HG03196 (cell line): ENCODE measurements around the gene C2orf49.

Experiments
- ATAC-seq: cut with Tn5 transposase; IDR thresholded peaks from one replicate; pipeline ENCODE4 v1.9.1; 2021; ENCODE audit not compliant: unreplicated experiment

C2orf49 gene

DNA sequence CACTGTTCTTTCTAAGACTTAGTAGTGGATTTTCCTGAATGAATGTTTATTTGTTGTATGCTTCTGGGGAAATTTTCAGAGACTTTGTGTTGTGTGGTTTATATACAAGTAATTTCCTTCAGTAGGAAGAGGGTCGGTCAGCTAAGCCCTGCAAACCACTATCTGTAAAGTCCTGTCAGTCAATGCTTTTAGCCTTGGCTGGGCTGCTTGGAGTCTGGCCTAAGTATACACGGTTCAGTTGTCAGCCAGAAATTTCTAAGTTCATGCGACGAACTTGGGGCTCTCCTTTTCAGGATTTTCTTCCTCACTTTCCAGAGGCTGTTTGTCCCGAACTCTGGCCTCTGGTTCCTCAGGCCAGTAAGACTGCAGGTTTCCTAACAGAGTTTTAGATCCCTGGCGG, 21.3 kb downstream of the C2orf49 start:
- ATAC-seq: no peak

DNA sequence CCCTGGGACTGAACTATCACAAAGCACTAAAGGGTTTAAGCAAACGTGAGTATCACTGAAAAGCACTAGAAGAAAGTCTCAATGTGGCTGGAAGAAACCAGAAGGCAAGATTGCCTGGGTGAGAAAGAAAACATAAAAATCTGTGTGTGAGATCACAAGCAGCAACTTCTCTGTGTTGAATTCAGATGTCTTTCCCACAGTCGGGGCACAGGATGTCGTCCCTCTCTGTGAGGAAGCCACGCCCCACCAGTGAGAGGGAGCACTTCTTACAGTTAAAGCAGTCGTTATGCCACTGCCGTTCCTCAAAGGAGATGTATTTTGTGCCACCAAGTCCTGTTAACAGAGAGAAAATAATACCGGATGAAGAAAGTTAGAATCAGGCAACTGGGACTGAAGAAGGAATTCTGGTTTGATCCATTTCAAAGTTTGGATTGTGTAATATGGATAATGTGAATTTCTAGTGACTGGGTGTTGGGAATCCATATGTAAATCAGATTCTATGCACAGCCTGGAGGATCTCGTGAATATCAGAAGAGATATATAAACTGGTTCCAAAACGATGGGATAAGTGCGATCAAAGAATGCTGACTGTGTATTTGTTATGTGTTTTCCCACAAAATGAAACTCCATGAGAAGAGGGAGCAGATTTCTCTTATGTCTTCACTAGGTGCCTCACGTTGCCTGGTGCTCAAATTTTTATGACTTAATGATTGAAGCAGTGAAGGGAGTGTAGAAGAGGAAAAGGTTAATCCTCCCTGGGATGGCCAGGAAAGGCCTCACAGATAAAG, 24.0 kb downstream of the C2orf49 start:
- ATAC-seq: no peak

DNA sequence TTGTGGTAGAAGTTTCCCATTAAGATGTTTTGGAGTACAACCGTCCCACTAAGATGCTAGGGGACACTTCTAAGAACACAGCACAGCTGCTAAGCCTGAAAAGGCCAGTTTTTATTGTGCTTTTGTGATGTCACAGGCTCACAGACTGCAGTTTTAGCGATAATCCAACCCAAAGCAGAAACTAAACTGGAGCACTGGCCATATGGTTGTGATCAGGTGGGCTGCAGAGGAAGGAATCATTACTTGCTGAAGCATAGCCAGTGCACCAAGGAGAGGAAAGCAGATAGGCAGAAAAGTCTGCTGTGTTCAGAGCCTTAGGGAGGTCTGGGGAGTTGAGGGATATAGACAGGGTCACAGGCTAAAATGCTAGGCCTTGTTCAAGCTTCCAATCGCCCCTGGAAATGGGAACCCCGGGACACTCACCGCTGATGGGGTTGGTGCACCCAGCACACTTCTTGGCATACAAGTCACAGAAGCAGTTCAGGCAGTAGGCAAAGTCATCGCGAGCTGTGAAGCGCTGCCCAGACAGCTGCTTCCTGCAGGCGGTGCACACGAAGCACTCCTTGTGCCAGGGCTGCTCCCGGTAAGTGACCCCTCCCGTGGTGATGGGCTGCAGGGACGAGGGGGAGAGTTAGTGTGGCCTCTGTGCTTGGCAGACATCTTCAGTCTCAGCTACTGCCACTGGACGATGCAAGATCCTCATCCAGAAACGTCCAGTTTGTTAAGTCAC, 25.7 kb downstream of the C2orf49 start:
- no peak for ATAC-seq

DNA sequence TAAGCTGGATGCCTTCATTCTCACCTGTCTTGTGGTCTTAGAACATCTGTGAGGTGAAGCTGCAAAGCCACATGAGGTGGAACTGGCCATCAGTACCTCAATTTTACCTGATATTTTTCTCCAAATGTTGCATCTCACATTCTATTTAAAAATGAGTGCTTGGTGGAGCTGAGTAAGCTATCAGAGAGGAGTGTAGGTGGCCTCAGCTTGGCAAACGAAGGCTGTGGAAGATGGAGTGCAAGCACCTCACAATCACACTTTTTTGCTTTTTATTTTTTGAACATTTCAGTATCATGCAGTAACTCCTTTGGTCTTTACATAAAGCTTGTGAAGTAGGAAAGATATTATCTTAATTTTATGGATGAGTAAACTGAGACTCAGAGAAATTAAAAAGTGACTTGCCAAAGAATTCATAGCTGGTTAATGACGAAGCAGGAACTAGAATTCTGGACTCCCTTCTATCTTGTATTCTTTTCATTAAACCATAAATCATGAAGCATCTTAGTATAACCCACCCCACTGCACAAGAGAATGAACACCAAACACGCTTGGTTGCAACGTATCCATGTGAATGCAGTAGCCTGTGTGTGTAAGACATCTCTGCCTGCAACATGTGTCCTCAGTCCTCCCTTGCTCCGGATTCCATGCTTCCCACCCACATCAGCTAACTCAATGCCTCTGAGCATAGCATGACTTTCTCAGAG, 27.2 kb downstream of the C2orf49 start:
- ATAC-seq: no peak

DNA sequence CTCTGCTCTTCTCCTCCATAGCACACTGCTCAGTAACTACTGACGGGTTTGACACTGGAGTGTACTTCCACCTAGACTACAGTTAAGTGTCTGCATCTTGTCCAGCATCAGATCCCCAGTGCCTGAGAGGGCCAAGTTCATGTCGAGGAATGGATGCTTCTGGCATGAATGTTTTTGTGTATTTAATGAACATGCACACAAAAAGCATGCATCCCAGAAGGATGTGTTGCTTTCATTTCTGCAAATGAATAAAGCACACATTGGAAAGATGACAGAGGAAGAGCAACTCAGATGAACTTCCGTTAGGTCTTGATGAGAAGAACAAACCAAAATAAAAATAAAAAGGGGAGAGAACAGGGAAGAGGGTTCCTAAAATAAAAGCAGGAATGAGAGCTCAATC, 27.9 kb downstream of the C2orf49 start:
- no peak for ATAC-seq

DNA sequence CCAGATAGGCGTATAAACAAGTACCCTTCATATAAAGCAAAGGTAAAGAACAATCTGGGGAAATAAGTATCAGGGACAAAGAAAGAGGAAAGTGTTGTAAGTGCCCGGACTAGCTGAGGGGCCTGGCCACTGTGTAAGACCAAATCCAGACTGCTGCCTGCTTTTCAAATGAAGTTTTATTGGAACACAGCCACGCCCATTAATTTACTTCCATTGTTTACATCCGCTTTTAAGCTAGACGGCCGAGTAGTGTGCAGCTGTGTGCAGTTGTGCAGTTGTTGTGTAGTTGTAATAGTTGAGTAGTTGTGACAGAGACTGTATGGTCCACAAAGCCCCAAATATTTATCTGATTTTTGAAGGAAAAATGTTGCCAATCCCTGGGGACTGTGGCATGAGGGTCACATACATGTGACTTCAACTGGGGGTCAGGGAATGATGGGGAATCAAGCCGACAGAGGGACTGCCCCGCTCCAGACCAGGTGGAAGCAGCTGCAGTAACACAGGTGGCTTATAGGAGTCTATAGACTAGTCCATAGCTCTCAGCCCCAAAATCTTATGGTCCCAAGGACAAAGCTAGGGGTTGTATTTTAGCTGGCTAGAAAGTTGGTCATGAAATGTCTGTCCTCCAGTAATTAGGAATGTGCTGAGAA, 31.5 kb downstream of the C2orf49 start:
- ATAC-seq: no peak

DNA sequence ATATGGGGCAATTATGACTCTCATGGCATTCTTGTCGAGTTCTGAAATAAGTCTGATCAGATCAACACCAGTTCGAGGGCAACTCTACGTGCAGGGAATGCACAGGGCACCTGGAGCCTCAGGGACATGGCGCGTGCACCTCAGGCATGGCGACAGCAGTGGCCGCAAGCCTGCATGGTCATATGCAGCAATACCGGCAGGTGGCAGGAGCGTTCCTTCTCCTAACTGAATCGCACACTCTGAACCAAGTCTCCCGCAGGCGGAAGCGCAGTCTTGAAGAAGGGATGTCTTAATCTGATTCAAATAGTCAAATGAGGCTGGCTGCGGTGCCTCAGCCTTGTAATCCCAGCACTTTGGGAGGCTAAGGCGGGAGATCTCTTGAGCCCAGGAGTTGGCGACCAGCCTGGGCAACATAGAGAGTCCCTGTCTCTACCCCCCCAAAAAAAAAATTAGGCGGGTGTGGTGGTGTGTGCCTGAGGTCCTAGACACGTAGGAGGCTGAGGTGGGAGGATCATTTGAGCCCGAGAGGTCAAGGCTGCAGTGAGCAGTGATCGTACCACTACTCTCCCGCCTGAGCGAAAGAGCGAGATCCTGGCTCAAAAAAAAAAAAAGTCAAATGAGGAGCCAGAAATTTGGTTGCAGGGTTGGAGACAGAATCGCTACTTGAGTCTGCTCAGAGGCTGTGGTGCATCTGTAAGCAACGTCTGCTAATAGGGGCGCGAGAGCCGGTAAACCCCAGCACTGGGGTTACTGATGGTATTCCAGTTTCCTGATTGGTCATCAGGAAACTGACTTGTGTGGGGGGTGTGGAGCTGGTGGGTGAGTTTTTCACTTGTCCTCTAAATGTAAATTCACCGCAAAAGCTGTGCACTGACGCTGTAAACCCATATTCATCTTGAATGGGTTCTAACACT, 32.7 kb downstream of the C2orf49 start:
- peak; percentile 94 for ATAC-seq

DNA sequence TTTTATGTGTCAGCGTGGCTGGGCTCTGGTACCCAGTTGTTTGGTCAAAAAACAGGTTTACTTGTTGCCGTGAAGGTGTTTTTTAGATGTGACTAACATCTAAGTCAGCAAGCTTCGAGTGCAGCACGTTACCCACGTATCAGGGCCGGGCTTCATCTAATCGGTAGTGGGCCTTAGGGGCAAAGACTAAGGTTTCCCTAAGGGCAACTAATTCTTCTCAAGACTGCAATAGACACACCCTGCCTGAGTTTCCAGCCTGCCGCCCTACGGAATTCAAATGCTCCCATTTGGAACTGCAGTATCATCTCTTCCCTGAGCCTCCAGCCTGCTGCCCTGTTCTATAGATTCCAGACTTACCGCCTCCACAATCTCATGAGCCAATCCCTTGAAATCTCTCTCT, 33.8 kb downstream of the C2orf49 start:
- ATAC-seq: no peak

DNA sequence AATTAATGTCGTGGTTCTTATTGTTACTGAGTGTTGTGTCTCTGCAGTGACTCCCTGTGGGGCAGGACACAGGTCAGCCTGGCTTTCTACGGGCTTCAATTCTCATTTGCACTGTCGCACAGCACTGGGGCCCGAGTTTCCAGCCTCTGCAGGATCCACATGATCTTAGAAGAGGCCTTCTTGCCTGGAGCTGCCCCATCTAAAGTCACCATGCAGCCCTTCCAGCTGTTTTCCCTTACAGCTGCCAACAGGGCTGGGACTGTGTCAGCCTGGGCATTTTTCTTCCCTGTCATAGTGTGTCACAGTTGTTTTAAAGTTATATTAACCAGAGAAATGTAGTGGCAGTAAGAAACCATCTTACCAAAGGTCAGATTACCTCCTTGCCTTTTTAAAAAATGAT, 34.5 kb downstream of the C2orf49 start:
- no peak for ATAC-seq

DNA sequence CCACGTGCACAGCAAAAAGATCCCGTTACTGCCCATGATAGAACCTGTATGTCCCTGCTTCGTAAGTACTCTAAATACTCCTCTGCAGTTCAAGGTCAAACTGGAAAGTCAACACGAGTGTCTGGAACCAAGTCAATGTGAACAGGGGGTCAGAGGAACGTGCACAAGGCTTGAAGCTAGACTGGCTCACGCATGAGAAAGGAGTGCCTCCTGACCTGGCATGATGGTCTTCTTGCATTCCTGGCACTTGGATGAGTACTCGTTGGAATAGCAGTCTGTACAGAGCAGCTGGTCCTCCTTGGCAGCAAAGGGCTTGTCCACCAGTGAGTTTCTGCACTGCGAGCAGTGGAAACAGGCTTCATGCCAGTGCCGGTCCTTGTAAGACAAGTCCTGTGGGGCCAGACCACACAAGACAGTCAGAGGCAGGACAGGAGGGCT, 36.0 kb downstream of the C2orf49 start:
- peak; percentile 7 for ATAC-seq

DNA sequence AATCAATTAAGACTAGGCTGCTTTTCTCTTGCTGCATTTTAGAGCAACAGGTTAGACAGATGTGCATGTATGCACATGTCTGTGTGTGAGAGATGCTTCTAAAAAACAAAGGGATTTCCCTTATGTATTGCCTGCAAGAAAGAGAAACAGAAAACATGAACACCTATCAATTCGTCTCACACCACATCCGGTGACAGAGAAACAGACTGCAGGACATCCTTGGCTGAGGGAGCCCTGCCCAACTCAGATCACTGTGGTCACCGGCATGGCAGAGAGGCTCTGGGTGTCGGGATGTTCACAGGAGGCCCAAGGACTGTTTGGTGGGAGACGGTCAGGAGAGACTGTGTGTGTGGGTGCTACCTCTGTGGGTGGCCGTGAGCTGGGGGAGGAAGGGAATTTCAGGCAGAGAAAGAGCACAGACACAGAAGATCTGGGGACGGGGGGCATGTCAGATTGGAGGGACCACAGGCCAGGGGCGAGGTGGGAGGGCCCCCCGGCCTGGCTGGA, 36.6 kb downstream of the C2orf49 start:
- ATAC-seq: peak; percentile 78

DNA sequence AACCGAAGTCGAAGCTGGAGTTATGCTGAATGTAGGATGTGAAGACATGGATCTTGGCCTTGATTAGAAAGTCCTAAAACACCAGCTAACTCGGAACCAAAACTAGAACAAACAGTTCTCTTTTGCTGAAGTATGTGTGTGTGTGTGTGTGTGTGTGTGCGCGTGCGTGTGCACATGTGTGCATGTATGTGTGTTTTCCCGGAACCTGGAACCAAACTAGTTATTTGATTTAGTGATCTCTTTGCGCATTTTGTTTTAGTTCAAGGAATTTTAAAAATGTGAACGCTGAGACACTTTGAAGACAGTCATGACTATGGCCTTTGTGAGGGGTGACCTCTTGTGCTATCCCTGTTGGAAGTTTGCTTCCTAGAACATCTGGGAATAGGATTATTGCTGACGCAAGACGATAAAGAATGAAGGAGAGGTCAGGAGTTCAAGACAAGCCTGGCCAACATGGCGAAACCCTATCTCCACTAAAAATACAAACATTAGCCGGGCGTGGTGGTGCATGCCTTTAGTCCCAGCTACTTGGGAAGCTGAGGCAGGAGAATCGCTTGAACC, 37.7 kb downstream of the C2orf49 start:
- no peak for ATAC-seq

DNA sequence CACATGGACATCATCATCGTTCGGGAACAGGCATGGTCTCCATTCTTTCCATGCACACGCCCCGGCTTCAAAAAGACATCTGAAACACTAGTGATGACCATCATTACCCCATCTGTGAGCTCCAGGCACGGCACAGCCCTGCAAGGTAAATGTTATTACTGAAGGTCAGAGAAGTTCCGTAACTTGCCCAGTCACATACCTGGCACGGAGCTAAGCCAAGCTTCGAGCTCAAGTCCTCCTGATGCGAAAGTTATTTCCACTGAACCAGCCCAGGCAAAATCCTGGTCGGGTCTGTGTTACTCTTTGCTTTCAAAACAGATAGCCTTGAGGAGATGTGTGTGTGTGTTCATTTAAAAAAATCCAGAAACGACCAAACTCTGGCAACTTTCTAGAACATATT, 38.7 kb downstream of the C2orf49 start:
- ATAC-seq: no peak

DNA sequence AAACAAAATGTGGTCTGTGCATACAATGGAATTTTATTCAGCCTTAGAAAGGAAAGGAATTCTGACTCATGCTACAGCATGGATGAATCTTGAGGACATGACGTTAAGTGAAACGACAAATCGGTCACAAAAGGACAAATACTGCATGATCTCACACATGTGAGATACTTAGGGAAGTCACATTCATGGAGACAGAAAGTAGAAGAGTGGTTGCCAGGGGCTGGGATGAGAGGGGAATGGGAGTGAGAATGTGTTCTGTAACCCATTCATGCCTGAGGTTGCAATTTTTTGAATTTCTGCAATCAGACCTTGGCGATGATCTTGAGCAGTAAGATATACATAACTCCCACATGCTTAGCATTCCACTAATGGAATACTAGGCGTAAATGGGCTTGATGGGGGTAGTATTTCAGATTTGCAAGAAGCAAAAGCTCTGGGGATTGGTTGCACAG, 39.5 kb downstream of the C2orf49 start:
- ATAC-seq: no peak

DNA sequence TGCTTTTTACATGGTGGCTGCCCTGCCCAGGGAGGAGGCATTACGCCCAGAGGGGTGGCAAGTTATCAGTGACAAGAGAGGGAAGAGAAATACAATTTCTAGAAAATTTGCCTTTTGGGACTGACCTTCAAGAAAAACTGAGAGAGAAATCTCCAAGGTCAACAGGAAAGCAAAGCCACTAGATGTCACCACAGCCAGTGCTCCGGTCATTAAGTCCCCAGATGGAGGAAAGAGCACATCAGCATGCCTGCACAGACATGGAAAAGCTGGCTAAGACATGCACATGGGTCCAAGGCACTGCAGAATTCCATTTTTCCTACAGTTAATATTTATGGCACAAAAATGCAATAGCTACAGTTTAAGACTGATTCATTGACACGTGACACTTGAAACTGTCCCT, 40.5 kb downstream of the C2orf49 start:
- ATAC-seq: no peak

DNA sequence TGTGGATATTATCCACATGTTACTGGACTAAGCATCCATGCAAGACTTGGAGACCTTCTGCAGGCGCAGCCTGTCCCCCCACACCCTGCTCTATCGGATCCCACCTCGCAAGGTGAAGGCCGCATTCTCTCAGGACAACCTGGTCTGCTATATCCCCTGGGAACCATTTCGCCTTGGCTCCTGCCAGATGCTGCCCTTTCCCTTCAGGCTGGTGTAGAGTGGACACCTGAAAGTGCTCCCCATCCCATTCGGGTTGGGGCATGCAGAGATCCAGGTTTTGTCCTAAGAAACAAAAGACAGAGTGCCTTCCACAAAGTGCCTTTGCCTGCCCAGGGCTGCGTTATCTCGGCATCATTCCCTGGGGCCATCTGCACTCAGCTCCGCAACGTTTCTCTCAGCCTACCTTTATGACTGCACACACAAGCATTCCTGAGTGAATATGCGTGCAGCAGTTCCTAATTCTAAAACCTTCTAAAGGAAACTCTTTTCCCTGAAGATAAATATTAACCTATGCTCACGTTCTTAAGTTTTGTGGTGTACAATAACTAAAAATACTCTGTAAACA, 41.0 kb downstream of the C2orf49 start:
- no peak for ATAC-seq

DNA sequence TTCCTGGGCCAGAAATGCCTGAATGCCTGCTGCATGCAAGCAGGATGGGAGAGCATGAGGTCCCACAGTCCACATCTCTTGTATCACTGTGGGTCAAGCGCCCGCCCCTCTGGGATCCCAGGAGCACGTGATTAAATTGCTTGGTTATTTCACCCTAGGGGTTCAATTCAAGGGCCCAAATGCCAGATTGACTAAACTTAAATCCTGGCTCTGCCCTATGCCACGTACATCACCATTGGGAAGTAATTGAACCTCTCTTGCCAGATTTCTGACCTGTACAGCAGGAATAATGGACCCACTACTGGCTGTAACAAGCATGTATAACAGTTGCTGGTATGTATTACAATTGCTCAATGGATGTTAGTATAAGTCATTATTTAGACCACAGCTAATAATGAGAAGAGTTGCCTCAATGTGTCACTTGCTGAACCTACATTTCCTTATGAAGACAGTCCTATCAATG, 41.6 kb downstream of the C2orf49 start:
- no peak for ATAC-seq

DNA sequence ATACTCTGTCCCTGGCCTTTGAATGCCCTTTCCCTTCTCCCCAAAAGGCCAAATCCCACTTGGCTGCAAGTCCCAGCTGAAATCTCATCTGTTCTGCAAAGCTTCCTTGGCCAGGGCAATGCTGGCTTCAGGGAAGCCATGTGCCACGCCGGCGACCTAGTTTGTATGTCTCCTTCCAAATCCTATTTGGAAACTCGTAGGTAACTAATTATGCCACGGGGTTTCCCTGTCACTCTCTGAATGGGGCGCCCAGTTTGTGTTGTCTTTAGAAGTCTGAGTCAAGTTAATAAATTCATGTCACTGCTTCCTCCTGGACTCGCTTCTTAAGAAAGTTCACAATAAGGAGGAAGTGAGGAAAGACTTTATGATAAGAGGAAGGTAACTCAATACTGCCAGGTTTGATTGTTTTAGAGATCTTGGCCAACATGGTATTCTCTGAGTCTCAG, 42.4 kb downstream of the C2orf49 start:
- no peak for ATAC-seq

DNA sequence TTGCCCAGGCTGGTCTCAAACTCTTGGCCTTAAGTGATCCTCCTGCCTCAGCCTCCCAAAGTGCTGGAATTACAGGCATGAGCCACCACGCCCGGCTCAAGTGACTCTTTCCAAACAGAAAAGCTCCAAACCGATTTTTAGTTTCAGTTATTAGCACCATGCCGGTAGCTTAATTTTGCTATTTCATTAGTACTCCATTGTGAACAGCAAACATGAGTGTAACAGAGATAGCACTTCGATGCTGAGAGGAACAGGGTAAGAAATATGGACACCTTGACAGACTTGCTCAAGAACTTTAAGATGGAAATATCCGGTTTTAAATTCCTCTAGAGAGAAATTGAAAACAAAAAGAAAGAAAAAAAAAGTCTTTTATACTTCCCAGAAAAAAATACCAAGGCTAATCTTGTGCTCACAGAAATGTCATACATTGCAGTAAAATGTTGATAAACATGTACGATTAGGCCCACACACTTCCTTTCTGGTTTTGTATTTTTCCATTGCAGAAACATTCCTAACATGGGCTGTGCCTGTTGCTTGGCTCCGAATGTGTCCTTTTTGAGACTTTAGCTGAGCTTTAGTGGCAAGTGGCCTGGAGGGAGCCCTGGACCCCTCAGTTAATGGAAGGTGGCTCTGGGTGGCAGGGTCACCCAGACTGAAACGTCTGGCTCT, 43.2 kb downstream of the C2orf49 start:
- no peak for ATAC-seq
